Measurements from ENCODE around the gene SLC25A47. TPM values are rescaled to one million over a fixed set of nuclear protein-coding genes. Genes with fewer than 3 reads are reported as not detected.
"Not testable (repeated sequence)": the region's sequence is repeated elsewhere in the genome, so short reads cannot be mapped to it uniquely, and the experiment has no call there.

The SLC25A47 gene
- total RNA-seq, 1 donor from 2014 or later, result not detected

DNA sequence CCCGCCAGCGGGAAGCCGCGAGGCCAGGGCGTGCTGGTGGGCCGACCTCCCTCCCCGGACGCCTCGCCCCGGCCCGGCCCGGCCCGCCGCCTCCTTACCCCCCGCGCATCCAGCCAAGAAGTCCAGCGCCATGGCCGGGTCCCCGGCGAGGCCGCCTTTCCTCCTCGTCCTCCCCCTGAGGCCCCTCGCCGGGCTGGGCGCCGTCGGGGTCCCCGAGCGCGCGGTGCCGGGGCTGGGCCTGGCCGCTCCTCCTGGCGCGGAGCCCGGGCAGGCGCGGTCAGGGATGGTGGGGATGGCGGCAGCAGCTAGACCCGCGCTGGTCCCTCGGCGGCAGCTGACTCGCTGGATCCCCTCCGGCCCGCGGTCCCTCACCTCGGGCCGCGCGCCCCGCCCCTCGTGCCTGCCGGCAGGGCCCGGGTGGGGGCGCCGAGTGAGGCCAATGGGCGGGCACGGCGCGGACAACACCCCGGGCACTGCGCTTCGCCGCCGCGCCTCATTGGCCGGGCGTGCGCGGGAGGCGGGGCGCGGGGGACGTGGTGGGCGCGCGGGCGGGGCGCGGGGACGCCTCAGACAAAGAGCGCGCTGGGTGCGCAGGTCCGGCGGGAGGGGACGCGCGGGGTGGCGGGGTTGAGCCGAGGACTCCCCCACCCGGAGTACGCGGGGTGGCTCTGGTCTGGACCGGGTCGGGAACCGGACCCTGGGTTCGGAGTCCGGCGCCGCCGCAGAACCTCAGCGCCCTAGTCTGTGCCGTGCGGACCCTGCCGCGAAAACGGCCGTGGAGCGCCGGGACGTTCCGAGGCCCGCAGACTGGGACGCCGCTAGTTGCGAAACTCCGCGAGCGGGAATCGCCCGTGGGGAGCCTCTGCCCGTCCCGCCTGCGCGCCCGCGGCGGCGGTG lies 16.8 kb upstream of the SLC25A47 start, which contains the start of gene SLC25A29:
TSS of gene SLC25A29 (minus strand) at position 344 of the 897 bp plus-strand sequence. CDS start at position 132, 212 bp downstream.
- peak; percentile 94 for DNase-seq

- peak; percentile 47 for DNase-seq
These were observed 16.0 kb upstream of the SLC25A47 start for GRCh38 chr14:100306998-100307765.

- DNase-seq, result no peak
These were observed 15.2 kb upstream of the SLC25A47 start for GRCh38 chr14:100307766-100308426.

DNA sequence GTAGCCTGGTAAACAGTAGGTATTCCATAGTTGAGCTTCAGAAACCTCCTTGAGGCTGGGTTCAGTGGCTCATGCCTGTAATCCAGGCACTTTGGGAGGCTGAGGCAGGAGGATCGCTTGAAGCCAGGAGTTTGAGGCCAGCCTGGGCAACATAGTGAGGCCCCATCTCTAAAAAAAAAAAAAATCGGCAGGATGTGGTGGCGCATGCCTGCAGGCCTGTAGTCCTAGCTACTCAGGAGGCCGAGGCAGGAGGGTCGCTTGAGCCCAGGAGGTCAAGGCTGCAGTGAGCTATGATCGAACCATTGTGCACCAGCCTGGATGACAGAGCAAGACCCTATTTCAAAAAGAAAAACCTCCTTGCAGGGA lies 14.7 kb upstream of the SLC25A47 start:
- not testable (repeated sequence) for DNase-seq

- peak; percentile 45 for DNase-seq
These were observed 14.0 kb upstream of the SLC25A47 start for GRCh38 chr14:100309028-100309737.

GRCh38 chr14:100312110-100312876 lies 10.8 kb upstream of the SLC25A47 start:
- not testable (repeated sequence) for DNase-seq

GRCh38 chr14:100312877-100313400 lies 10.2 kb upstream of the SLC25A47 start:
- DNase-seq, result no peak

DNA sequence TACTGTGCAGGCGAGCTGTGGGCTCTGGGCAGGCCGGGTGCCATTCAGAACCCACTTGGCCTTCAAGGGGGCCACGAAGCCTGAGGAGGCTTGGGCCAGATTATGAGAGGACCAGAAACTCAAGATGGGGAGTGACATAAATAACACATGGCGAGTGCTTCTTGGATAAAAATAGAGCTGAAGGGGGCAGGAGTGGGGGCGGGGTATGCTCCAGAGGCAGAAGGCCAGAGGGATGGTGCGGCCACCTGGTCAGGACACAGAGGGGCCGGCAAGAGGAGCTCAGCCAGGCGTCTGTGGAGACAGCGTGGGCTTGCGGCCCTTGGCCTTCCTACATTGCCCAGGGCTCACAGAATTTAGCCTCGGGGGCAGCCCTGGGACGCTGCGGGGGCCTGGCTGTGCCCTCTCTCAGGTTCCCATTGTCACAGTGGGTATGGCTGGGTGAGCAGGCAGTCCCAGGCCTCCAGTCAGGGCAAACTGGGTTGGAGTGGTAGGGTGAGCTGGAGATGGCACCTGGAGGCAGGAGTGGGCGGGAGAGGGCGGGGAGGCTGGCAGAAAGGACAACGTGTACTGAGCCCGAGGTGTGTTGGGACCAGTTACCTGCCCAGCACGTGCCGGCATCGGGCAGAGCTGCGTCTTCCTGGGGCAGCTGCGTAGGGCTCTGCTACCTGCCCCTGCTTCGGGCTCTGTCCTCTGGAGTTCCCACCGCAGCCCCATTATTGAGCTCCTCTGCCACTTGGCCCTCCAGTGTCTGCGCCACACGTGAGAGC lies 9.5 kb upstream of the SLC25A47 start:
- no peak for DNase-seq

DNA sequence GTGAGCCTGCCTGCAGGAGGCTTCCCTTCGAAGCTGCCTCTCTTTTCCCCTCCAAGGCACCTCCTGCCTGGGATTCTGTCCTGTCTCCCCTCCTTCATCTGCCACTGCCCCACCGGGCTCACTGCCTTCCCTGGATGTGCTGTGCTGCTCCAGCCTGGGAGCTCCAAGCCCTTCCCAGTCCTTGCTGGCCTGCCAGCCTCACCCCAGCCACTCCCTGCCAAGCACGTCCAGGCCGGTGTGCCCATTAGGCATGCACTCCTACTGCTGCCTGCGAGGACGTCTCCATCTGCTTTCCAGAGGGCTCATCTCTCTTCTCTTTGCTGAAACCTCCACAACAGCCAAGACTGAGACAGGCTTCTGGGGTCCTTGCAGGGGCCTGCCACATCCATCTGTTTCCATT lies 8.4 kb upstream of the SLC25A47 start:
- DNase-seq, result no peak

GRCh38 chr14:100317389-100317788 lies 5.8 kb upstream of the SLC25A47 start:
- no peak for DNase-seq

GRCh38 chr14:100317912-100318808 lies 5.0 kb upstream of the SLC25A47 start:
- DNase-seq, result peak; percentile 81

DNA sequence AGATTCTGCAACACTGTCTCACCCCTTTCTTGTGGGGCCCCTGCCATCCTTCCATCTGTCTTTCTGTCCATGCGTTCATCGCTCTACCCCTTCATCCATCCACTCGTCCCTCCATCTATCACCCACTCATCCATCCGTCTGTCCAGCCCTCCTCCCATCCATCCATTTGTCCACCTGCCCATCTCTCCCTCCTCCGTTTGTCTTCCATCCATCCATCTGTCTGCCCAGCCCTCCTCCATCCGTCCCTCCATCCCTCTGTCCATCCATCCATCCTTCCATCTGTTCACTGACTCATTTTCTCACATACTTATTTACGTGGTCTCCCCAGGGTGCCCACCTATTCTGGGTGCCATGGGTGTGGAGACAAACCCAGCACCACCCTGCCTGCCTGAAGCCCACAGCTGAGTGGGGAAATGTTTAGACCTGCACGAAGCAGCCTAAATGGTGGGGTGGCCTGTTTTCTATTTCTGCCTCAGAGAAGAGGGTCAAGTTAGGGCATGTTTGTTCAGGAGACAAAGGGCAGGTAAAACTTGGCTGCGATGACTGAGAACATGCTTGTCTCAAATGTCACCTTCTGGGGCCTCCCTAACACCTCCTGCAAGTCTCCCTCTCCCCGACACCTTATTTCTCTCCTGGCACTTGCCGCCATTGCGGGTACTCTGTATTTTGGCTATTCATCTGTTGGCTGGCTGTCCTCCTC lies 2.8 kb upstream of the SLC25A47 start:
- DNase-seq, result no peak

- no peak for DNase-seq
These were observed 1.5 kb upstream of the SLC25A47 start for GRCh38 chr14:100321473-100322137.

- DNase-seq, result no peak
These were observed 791 bp upstream of the SLC25A47 start for GRCh38 chr14:100322138-100322957.

DNA sequence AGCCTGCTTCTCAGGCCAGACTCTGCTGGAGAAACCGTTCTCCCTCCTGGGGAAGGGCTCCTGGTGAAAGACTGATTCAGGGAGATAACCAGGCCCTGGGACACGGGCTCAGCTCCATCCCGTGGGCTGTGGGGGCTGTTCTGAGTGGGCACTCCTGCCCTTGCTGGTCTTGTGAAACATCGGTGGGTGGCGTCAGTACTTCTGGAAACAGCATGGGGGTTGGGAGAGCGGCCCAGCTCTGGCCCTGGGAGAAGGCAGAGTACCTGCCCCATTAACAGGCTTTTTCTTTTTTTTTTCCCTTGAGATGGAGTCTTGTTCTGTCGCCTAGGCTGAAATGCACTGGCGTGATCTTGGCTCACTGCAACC lies 786 bp downstream of the SLC25A47 start:
- no peak for DNase-seq

- no peak for DNase-seq
These were observed 2.1 kb downstream of the SLC25A47 start for GRCh38 chr14:100325231-100325632.

GRCh38 chr14:100325958-100326357 lies 2.8 kb downstream of the SLC25A47 start:
- DNase-seq, result no peak

All from dermis blood vessel endothelial cell (primary cell).